ENCODE results near the gene HIVEP2.

HIVEP2 gene

DNA sequence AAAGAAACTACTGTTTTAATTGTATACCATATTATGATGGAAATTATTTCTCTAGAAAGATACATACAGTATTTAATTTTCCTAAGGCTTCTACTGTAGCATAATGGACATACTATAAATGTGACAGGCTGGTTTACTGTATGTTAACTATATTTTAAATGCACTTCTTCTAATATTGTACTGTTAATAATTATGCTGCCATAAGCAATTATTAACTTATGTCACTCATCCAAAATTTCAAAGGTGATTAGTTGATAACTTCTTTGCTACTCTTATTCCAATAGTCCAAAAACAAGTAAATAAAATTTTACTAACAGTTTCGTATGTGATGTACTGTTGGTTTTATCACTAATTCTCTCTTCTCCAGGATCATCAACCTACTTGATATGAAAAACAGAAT, 28.1 kb downstream of the HIVEP2 start:
- DNase-seq: no peak

DNA sequence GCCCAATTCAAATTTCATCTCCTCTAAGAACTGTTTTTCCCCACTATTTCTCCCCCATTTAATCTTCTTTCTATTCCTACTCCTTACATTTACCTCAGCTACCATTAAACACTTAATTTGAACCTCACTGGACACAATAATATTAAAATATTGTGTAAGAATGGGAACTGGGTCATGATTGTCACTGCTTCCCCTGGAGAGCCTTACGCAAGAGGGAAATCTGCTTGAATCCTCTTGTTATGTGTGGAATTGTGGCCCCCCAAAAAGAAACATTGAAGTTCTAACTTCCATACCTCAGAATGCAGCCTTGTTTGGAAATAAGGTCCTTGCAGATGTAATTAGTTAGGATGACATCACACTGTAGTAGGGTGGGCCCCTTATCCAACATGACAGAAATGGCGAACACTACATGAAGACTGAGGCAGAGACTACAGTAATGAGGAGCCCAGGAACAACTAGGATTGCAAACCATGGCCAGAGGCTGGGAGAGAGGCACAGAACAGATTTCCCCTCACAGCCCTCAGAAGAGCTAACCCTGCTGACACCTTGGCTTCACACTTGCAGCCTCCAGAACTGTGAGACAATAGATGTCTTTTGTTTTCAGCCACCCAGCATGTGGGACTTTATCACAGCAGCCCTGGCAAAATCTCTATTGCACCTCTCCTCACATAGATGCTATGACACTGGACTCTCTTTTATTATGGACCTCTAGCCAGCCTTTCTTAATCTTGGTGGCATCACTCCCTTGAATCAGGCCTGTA, 29.9 kb downstream of the HIVEP2 start:
- no peak for DNase-seq

DNA sequence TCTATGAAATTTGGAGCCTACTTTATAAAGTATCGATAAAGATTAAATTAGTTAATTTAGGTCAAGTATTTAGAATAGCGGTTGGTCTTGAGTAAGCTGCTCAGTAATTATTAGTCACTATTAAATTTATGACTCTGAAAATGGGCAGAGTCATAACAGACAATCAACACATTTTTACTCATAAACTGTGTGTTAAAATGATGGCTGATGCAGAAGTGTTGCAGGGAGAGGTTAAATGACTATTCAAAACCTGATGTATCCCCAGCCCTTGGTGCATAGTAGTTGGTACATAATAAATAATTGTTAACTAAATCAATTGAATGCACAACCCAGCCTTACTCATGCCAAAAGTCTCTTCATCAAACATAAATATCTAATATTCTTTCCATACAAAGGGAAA, 30.6 kb downstream of the HIVEP2 start:
- DNase-seq: no peak

DNA sequence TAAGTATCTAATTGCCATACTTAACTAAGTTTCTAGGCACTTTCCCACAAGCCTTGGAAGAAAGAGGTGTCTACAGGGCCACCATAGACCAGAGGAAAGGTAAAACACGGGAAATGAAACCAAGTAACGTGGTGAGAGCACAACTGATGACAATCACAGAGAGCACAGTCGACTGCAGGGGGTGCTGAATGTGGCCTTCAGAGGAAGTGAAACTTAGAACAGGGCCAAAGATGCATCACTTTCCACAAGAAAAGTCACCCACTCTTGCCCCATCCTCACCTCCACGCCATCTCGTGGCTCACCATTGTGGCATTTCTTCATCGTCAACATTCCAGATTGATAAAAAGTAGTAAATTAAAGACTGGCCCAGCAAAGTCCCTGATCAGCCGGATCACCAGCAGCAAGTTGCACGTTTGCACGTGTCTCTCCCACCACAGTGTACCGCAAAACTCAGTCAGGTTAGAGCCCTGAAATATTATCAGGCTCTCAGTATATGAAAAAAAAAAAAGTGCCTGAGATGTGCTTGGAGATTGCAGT, 31.4 kb downstream of the HIVEP2 start:
- peak; percentile 78 for DNase-seq

DNA sequence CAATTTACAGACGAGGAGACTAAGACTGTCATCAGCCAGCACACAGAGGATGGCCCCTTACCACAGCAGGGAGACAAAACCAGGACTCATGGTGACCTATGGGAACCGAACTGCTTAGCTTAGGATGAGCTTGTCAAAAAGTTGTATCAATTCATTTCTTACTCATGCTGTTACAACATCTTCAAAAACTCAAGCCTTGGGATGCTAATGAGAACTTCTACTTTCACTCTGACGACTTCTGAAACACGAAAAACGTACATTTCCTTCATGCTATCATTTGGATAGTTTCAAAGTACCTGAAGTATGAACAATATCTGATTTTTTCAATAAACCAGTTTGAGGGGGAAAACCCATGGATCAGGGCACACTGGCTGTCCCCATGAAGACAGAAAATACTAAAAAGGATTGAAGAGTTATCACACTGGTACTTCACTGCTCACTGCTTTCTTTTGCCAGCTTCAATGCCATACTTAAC, 31.9 kb downstream of the HIVEP2 start:
- DNase-seq: peak; percentile 44

GRCh38 chr6:142912125-142912524, 32.9 kb downstream of the HIVEP2 start:
- no peak for DNase-seq

GRCh38 chr6:142911430-142911829, 33.5 kb downstream of the HIVEP2 start:
- no peak for DNase-seq

GRCh38 chr6:142909686-142910085, 35.3 kb downstream of the HIVEP2 start:
- no peak for DNase-seq

GRCh38 chr6:142908235-142908634, 36.7 kb downstream of the HIVEP2 start:
- no peak for DNase-seq

DNA sequence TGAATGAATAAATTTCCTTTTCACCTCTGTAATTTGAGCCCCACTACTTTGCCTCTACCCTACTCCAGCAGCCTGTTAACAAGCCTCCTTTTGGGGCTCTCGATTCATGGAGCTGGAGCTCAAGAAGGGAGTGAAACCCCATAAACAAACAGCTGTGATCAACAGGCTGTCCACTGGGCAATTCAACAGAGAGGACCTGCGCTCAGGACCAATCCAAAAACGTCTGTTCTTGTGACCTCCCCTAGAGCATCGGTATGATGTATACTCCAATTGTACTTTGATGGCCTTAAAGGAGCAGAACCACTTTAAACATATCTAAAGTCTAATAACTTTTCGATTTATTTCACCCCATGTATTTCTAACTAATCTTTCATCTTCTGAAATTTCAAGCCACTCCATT, 37.4 kb downstream of the HIVEP2 start:
- no peak for DNase-seq

DNA sequence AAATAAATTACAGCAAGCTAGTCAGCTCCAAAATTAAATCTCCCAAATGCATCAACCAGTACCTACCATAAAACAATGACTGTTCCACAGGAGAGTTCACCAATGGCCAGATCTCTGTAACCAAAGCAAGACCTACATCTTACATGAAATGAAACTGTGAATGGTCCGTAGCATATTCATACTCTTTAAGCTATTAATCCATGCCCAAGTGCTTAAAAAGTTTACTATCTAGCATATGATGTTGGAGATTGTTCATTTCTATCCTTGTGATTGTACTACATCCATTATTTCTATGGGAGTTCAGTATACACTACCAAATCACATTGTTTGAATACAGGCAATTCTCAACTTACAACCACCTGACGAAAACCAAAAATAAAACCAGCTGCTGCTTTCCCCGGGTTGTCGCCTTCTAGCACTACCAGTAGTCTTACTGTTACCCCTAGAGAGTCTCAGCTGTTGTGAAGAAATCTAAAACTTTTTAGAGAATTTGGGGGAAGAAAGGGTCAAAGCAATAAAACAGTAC, 38.0 kb downstream of the HIVEP2 start:
- no peak for DNase-seq

- DNase-seq: no peak
Measured at GRCh38 chr6:142903812-142904211, 41.2 kb downstream of the HIVEP2 start.

DNA sequence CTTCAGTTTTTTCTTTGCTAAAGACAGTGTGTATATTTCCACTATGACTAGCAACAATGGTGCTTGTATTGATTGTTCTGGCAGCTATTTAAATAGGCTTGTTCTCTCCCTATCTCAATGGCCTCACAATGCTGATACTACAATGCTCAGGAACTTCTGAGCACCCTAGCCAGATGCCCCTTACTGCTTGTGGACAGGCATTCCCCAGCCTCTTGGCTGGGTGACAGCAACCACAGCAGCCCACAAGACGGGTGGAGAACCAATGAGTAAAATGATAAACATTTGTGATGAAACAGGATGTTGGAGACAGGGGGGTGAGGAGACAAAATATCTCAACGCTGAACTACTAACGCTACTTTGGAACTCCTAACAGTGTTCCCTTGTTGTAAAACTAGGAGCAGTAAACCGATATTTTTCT, 42.3 kb downstream of the HIVEP2 start:
- peak; percentile 68 for DNase-seq

GRCh38 chr6:142901611-142902010, 43.4 kb downstream of the HIVEP2 start:
- DNase-seq: no peak

DNA sequence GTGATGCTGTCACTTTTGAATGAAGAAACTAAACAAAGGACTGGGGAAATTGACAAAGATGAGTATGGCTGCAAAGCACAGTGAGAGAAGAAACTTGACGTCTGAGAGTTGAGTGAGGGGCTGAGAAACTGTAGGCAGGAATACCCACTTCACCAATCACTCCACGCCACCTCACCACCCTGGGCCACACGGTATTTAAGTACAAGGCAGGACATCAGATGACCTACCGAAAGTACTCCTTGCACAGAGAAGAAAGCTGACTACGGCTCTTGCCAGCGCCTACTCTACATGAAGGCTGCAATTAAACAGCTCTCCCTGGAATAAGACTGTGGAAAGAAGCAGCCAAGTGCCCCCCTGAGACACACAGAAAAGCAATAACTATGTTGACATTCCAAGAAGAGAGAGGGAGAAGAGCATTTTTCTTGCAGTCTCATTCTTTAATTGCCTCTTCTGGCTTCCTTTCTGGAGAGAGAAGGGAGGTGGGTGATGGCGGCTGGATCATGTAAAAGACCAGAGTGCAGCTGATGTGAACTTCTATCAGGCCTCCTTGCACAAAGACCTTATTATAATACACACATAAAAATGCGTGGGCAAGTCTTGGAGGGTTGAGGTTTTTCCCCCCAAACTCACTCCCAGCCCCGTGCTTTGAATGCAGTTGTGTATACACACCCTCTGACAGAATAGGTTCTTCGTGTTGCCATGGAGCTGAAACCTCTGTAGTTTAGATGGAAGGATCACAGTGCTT, 44.6 kb downstream of the HIVEP2 start:
- DNase-seq: no peak

- DNase-seq: no peak
Measured at GRCh38 chr6:142898927-142899895, 45.8 kb downstream of the HIVEP2 start.

DNA sequence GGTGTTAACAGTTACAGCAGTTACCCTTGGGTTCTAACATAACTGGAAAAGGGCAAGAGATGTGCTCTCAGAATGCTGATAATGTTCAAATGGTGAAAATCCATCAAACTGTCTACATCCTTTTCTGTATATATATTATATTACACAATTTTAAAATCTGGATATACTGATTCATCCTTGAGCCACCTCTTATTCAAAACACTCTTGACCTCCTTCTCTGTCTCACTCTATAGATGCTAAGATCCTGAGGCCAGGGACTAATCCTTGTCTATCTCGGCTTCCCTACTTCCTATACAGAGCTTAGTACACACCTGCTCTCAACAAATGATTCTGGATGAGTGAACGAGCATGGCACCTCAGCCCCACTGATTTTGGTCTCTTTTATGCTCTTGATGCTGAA, 47.3 kb downstream of the HIVEP2 start:
- DNase-seq: no peak

DNA sequence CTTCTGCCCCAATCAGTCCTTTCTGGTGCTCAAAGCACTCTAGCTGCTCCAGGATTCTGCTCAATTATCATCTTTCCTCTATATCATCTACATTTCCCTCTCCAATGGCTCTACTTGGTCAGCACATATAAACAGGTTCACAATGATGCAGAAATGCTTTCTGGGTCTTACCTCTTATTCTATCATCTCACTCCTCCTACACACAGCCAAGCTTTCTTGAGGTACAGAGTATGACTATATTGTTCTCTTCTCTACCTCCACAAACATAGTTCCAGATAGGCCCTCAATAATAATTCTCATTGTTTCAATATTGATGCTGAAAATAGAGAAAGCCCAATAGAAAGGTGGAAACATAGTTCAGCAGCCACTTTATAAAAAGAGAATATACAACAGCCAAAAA, 48.2 kb downstream of the HIVEP2 start:
- no peak for DNase-seq

GRCh38 chr6:142893088-142893487, 51.9 kb downstream of the HIVEP2 start:
- no peak for DNase-seq

- no peak for DNase-seq
Measured at GRCh38 chr6:142892254-142893021, 52.5 kb downstream of the HIVEP2 start.

DNA sequence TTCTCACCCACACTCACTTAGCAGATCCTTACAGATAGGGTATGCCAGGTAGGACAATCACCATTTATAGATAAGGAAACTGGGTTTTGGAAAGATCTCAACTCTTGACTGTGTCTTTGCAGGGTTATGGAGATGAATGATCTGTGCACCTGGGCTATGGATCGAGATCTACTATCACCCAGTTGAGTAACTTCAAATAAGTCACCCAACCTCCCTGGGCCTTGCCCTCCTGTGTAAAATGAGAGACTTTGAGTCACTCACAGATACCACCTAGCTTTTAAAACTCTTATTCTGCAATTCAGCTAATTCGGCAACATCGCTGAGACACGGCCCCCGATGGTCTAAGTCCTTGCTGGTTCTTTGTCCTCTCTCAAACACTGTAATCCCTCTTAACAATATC, 53.5 kb downstream of the HIVEP2 start:
- no peak for DNase-seq

DNA sequence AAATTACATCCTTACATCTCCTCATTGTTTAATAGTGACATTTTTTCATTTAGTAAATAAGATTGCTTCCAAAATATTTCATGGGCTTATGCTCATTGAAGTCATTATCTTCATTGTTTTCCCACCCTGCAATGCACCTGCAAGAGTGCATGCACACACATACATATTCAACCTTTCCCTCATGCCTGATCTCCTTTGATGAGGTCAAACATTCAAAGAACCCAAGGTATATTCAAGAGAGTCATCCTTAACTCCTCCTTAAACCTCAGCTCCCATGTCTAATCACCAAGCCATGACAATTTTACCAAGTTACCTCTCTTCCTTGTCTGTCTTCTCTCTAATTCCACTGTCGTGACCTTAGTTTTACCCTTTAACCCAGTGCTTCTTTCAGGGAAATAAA, 56.5 kb downstream of the HIVEP2 start:
- DNase-seq: no peak

All from stimulated activated CD4-positive, alpha-beta T cell treated with anti-CD3 and anti-CD28 coated beads, Interleukin-1b, Interleukin-23, amount 100 ng/mL, for 48 hours (primary cell).